ENCODE results near the gene ATP6AP1. TPM values are rescaled to one million over a fixed set of nuclear protein-coding genes. Genes with fewer than 3 reads are reported as not detected.
A peak's percentile ranks its signal among the peaks of the same experiment; 100 is the strongest.

ATP6AP1 gene
- total and polyA plus RNA-seq, 2 of the 13 experiments (the other 11 are each of a cell fraction or from before 2014, with no cell fraction given): 56.7 to 110 TPM

DNA sequence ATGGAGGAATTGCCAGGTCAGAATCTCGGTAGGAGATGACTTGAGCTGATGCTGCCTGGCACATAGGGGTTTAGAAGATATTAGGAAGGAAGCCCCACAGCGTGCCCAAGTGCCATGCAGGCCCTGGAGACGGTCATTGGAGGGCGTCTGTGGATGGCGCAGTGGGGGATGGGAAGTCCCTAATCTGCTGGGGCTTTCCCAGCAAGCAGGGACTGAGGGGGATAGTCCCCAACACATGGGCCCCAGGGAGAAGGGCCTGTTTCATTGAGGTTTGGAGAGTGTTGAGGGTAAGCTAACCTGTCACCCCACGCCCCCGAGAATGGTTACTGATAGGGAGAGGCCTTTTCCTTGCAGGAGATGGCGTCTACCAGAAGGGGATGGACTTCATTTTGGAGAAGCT is 9.3 kb upstream of the ATP6AP1 start:
- H3K9ac ChIP-seq (ENCODE audit: insufficient read depth, low read depth, low read length): no peak overlapping the region
- no peak overlapping the region for H2AFZ ChIP-seq (ENCODE audit: low read length)
- no peak for ATAC-seq
- WGBS (ENCODE audit: low lambda C conversion rate): 100% methylated on average over 1 of the region's 8 CpGs
- H3K27me3 ChIP-seq (ENCODE audit: control insufficient read depth in 1 of 2, insufficient read depth in 2 of 2, low read length in 2 of 2): no peaks in the 10 kb centered on the region
- ChIA-PET CTCF (ENCODE audit: low intra/inter-chr PET ratio, low total read pairs) (no interaction called here), POLR2A (interaction anchor here (1.8 kb wide), 1 partner anchor 22 kb away, joined by 4 read pairs; the partner anchor contains the start of gene RPL10)
- no peak for DNase-seq (ENCODE audit: low spot score)
- H3K27ac ChIP-seq (ENCODE audit: extremely low read length, insufficient read depth, low read length): no peak overlapping the region
- FAIRE-seq: no peak
- H3K4me3 ChIP-seq (replicated peaks in 1 of 3; ENCODE audit: insufficient read depth in 1 of 3, low read depth in 2 of 3, low read length in 3 of 3): no peak overlapping the region
- H3K36me3 ChIP-seq (replicated peaks in 1 of 2; ENCODE audit: control insufficient read depth in 1 of 2, insufficient read depth in 2 of 2, low read length in 2 of 2): no peaks in the 10 kb centered on the region
- intact Hi-C loops (cut with micrococcal nuclease; ENCODE audit: unreplicated experiment) (no loop called here), in situ Hi-C loops (cut with HindIII; ENCODE audit: extremely low pct_ligation_motif_present, low pct_unique_long_range_greater_than_20kb) (loop anchor here (25.0 kb wide), 1 partner anchor 118 kb away; the partner anchor contains the start of genes G6PD and IKBKG)
- no TSS peak for BruUV-seq (replicated peaks)
- H3K79me2 ChIP-seq (ENCODE audit: insufficient read depth, low read length): no peaks in the 10 kb centered on the region
- H4K20me1 ChIP-seq (ENCODE audit: insufficient read depth, low read length): no peaks in the 10 kb centered on the region
- H3K9me3 ChIP-seq (ENCODE audit: low read length): no peaks in the 10 kb centered on the region
- no peaks in the 10 kb centered on the region for H3K4me1 ChIP-seq (ENCODE audit: insufficient read depth, low read length)
- no peak overlapping the region for H3K4me2 ChIP-seq (ENCODE audit: low read depth, low read length)
- no peak for TF ChIP-seq RCOR2 (CRISPR knock-in tag; IDR thresholded peaks at IDR 0.05)

DNA sequence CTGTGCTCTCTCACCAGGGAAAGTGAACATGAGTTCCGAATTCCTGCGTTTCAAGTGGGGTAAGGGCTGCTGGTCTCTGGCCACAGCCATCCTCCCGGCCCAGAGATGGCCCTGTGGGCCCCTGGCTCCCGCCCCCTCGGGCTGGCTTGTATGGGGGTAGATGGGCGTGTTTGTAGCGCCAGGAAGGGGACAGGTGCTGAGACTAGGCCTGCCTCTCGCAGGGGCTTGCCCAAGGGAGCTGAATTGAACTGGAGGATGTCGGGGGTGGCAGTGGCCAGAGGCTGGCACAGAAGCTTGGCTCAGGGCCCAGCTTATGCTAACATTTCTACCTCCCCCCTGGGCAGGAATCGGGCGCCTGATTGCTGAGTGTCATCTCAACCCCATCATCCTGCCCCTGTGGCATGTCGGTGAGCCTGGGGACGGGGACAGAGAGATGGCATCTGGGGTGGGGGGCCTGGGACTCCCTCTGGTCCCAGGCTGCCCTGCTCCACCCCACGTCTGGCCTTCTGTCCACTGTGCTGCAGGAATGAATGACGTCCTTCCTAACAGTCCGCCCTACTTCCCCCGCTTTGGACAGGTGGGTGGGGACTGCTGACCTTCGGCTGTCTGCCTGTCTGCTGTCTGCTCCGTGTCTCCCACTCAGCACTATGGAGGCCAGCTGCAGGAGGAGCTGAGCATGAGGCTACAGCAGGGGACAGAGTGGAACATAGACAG is 8.6 kb upstream of the ATP6AP1 start:
- POLR2A ChIA-PET: interaction anchor here (1.8 to 1.9 kb wide), 2 partner anchors 9 to 22 kb away, joined by 4 to 5 read pairs; partner anchors contain the start of genes RPL10 and TAFAZZIN

More for the DNA sequence above, 8.6 kb upstream of the ATP6AP1 start:
- no peak overlapping the region for H2AFZ ChIP-seq (ENCODE audit: low read length)
- H3K9ac ChIP-seq (ENCODE audit: insufficient read depth, low read depth, low read length): no peak overlapping the region
- no peak overlapping the region for H3K4me3 ChIP-seq (replicated peaks in 1 of 3; ENCODE audit: insufficient read depth in 1 of 3, low read depth in 2 of 3, low read length in 3 of 3)
- H4K20me1 ChIP-seq (ENCODE audit: insufficient read depth, low read length): no peaks in the 10 kb centered on the region
- CTCF ChIA-PET (ENCODE audit: low intra/inter-chr PET ratio, low total read pairs): no interaction called here
- H3K4me2 ChIP-seq (ENCODE audit: low read depth, low read length): no peak overlapping the region
- no peaks in the 10 kb centered on the region for H3K79me2 ChIP-seq (ENCODE audit: insufficient read depth, low read length)
- TF ChIP-seq ZNF660 (CRISPR knock-in tag; IDR thresholded peaks at IDR 0.05; ENCODE audit: borderline replicate concordance, low read depth) (no peak), ZNF709 (CRISPR knock-in tag; IDR thresholded peaks at IDR 0.05) (no peak)
- no peak overlapping the region for H3K27ac ChIP-seq (ENCODE audit: extremely low read length, insufficient read depth, low read length)
- WGBS (ENCODE audit: low lambda C conversion rate): 100% methylated on average over 7 of the region's 19 CpGs
- in situ Hi-C loops (cut with HindIII; ENCODE audit: extremely low pct_ligation_motif_present, low pct_unique_long_range_greater_than_20kb) (loop anchor here (25.0 kb wide), 1 partner anchor 117 kb away; the partner anchor contains the start of genes G6PD and IKBKG), intact Hi-C loops (cut with micrococcal nuclease; ENCODE audit: unreplicated experiment) (no loop called here)
- BruUV-seq (replicated peaks): no TSS peak
- no peaks in the 10 kb centered on the region for H3K27me3 ChIP-seq (ENCODE audit: control insufficient read depth in 1 of 2, insufficient read depth in 2 of 2, low read length in 2 of 2)
- H3K36me3 ChIP-seq (replicated peaks in 1 of 2; ENCODE audit: control insufficient read depth in 1 of 2, insufficient read depth in 2 of 2, low read length in 2 of 2): no peaks in the 10 kb centered on the region
- H3K9me3 ChIP-seq (ENCODE audit: low read length): no peaks in the 10 kb centered on the region
- FAIRE-seq: no peak
- ATAC-seq: peak; percentile 51
- DNase-seq (ENCODE audit: low spot score): no peak
- no peaks in the 10 kb centered on the region for H3K4me1 ChIP-seq (ENCODE audit: insufficient read depth, low read length)
